Sigmoid colon (tissue), 7 donors: ENCODE results near the gene CLEC6A. TPM values are rescaled to one million over a fixed set of nuclear protein-coding genes. Genes with fewer than 3 reads are reported as not detected.

Experiments used
- DNase-seq: peaks from one replicate; pipeline ENCODE4 v3.0.0-alpha.2; 2019
- H3K27ac ChIP-seq, 4 donors: fragments of 200-600 bp; sonication (generic); one replicate each; pipeline ENCODE4 v1.5.1; 2016 to 2019; ENCODE audit warnings: mild to moderate bottlenecking in 1 of 4
- H3K27me3 ChIP-seq, 3 donors: fragments of 200-600 bp; sonication (generic); one replicate each; pipeline ENCODE4 v1.5.1; 2019; ENCODE audit warnings: mild to moderate bottlenecking in 1 of 3
- H3K36me3 ChIP-seq, 4 donors: fragments of 200-600 bp; sonication (generic); one replicate each; pipeline ENCODE4 v1.5.1; 2016 to 2019
- H3K4me1 ChIP-seq, 4 donors: fragments of 200-600 bp; sonication (generic); one replicate each; pipeline ENCODE4 v1.5.1; 2017 to 2019
- H3K4me3 ChIP-seq, 4 donors: fragments of 200-600 bp; sonication (generic); one replicate each; pipeline ENCODE4 v1.5.1; 2017 to 2019; ENCODE audit warnings: mild to moderate bottlenecking in 2 of 4, moderate library complexity in 1 of 4
- H3K9me3 ChIP-seq, 4 donors: fragments of 200-600 bp in 3 of 4; sonication (generic) in 3 of 4; one replicate each; pipeline versions ENCODE4 v1.5.1 to v1.6.1; 2013 to 2019
- EP300 ChIP-seq, 4 donors: sonication (generic); formaldehyde crosslinking; IDR thresholded peaks; one replicate each; pipeline ENCODE4 v1.6.1; 2017; ENCODE audit warnings: antibody characterized with exemption in 4 of 4
- POLR2A ChIP-seq, 2 donors: fragments of 450-650 bp; IDR thresholded peaks; one replicate each; pipeline ENCODE4 v1.6.1; 2016; ENCODE audit warnings: antibody characterized with exemption in 2 of 2, mild to moderate bottlenecking in 2 of 2, moderate library complexity in 2 of 2
- POLR2AphosphoS5 ChIP-seq, 4 donors: sonication (generic); formaldehyde crosslinking; IDR thresholded peaks; one replicate each; pipeline ENCODE4 v1.6.1; 2017; ENCODE audit warnings: antibody characterized with exemption in 4 of 4
- WGBS, 2 donors: extraction: QIAGEN DNeasy Blood & Tissue Kit; methylation state at CpG; one replicate each; pipeline ENCODE4 v1.1.7; 2013; 5-methylcytosine and 5-hydroxymethylcytosine counted together
- intact Hi-C: fragments of 100-400 bp; cut with DNase I; formaldehyde crosslinking; loops from one replicate; pipeline ENCODE4 v1.15.1; 2023
- polyA plus RNA-seq, 3 donors: library from polyadenylated mRNA; stranded (reverse); fragments of 200-250 nt; gene quantifications; one replicate each; pipeline ENCODE4 v1.2.3, GENCODE V29; 2013
- small RNA-seq, 3 donors: library from RNA; depleted of rRNA; stranded (forward); fragments of <200 nt; gene quantifications; one replicate each; pipeline ENCODE3, GENCODE V24; 2016
- total RNA-seq, 4 donors: library from RNA; depleted of rRNA; stranded (reverse); fragments of >200 nt; gene quantifications; one replicate each; pipeline ENCODE4 v1.1.0, GENCODE V29; 2016
- TF ChIP-seq, protein P1 (sequence below), 4 experiments: fragments of 450-650 bp in 3 of 4; fragments of 200-600 bp in 1 of 4; IDR thresholded peaks; one replicate each; pipeline ENCODE4 v1.5.1; 2016 to 2019; ENCODE audit warnings: antibody characterized with exemption in 4 of 4, mild to moderate bottlenecking in 3 of 4, moderate library complexity in 2 of 4
- donor health status: healthy with polysubstance abuse.
- donor health status: Bipolar disorder and iron deficiency.
- donor health status: healthy.

The CLEC6A gene
- total and polyA plus RNA-seq, 7 donors: 0.29 TPM; not detected in 6

GRCh38 chr12:8517971-8518370 lies 62.2 kb downstream of the CLEC6A start:
- TF ChIP-seq, protein P1, sequence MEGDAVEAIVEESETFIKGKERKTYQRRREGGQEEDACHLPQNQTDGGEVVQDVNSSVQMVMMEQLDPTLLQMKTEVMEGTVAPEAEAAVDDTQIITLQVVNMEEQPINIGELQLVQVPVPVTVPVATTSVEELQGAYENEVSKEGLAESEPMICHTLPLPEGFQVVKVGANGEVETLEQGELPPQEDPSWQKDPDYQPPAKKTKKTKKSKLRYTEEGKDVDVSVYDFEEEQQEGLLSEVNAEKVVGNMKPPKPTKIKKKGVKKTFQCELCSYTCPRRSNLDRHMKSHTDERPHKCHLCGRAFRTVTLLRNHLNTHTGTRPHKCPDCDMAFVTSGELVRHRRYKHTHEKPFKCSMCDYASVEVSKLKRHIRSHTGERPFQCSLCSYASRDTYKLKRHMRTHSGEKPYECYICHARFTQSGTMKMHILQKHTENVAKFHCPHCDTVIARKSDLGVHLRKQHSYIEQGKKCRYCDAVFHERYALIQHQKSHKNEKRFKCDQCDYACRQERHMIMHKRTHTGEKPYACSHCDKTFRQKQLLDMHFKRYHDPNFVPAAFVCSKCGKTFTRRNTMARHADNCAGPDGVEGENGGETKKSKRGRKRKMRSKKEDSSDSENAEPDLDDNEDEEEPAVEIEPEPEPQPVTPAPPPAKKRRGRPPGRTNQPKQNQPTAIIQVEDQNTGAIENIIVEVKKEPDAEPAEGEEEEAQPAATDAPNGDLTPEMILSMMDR (IDR thresholded peaks at IDR 0.05): no peak
- no peak for TF ChIP-seq POLR2AphosphoS5 (IDR thresholded peaks at IDR 0.05)
- no peak for TF ChIP-seq EP300 (IDR thresholded peaks at IDR 0.05)
- TF ChIP-seq POLR2A (IDR thresholded peaks at IDR 0.05): no peak
- Histone ChIP-seq H3K36me3 (no peaks in the 10 kb centered on the region), H3K9me3 (no peaks in the 10 kb centered on the region), H3K27me3 (no peaks in the 10 kb centered on the region), H3K4me3 (no peak overlapping the region), H3K27ac (no peak overlapping the region), H3K4me1 (no peaks in the 10 kb centered on the region)
- 63 to 75% methylated on average over 2 of the region's 2 CpGs for WGBS, 2 donors
- intact Hi-C loops: no loop called here
- DNase-seq: no peak

GRCh38 chr12:8519171-8519570 lies 63.4 kb downstream of the CLEC6A start:
- 67 to 68% methylated on average over 4 of the region's 4 CpGs for WGBS, 2 donors
- Histone ChIP-seq H3K27me3 (no peaks in the 10 kb centered on the region), H3K9me3 (no peaks in the 10 kb centered on the region), H3K36me3 (no peaks in the 10 kb centered on the region), H3K4me1 (no peaks in the 10 kb centered on the region), H3K27ac (no peak overlapping the region), H3K4me3 (no peak overlapping the region)
- no peak for DNase-seq
- intact Hi-C loops: no loop called here
- TF ChIP-seq POLR2A (IDR thresholded peaks at IDR 0.05): no peak
- TF ChIP-seq EP300 (IDR thresholded peaks at IDR 0.05): no peak
- TF ChIP-seq, protein P1 (IDR thresholded peaks at IDR 0.05): no peak
- TF ChIP-seq POLR2AphosphoS5 (IDR thresholded peaks at IDR 0.05): no peak

- intact Hi-C loops: no loop called here
- no peaks in the 10 kb centered on the region for H3K9me3 ChIP-seq
- no peak overlapping the region for H3K27ac ChIP-seq
- TF ChIP-seq, protein P1 (IDR thresholded peaks at IDR 0.05): no peak
- TF ChIP-seq POLR2AphosphoS5 (IDR thresholded peaks at IDR 0.05) (no peak), POLR2A (IDR thresholded peaks at IDR 0.05) (no peak), EP300 (IDR thresholded peaks at IDR 0.05) (no peak)
- no peak overlapping the region for H3K4me3 ChIP-seq
- 78 to 84% methylated on average over 30 of the region's 30 CpGs for WGBS, 2 donors
- H3K4me1 ChIP-seq: no peaks in the 10 kb centered on the region
- no peaks in the 10 kb centered on the region for H3K36me3 ChIP-seq
- H3K27me3 ChIP-seq: no peaks in the 10 kb centered on the region
- DNase-seq: peak; percentile 57
Observed at GRCh38 chr12:8527250-8528130, 71.7 kb downstream of the CLEC6A start.

Small RNAs within 50 kb of the gene (small RNA-seq; reads per million reads assigned to genes)
- gene RNU6-275P: 0 reads per million in 3 donors

Other genes starting within 250 kb of the CLEC6A start
- gene FAM90A1, start 228.3 kb upstream of the CLEC6A start, total RNA-seq: under 1 TPM in 2 of 4 donors, not detected in 2; 0.28 to 0.33 TPM
- gene FAM90A1, start 228.3 kb upstream of the CLEC6A start, polyA plus RNA-seq: under 1 TPM in 1 of 3 donors, not detected in 2; 0.41 TPM
- gene CLEC4D, start 57.5 kb downstream of the CLEC6A start, total RNA-seq: under 1 TPM in 3 of 4 donors, not detected in 1; 0.16 to 0.55 (median 0.41) TPM
- under 1 TPM in 1 of 3 donors, not detected in 2; 0.12 TPM for gene CLEC4D, start 57.5 kb downstream of the CLEC6A start, polyA plus RNA-seq
- gene CLEC4E, start 84.9 kb downstream of the CLEC6A start, total RNA-seq: 1 to 10 TPM; 1.9 to 5.4 (median 3.8) TPM
- 1 to 10 TPM in 2 of 3 donors, under 1 TPM in 1; 0.46 to 2.0 (median 1.8) TPM for gene CLEC4E, start 84.9 kb downstream of the CLEC6A start, polyA plus RNA-seq
- gene AICDA, start 156.9 kb downstream of the CLEC6A start, total RNA-seq: 1 to 10 TPM in 1 of 4 donors, not detected in 3; 1.1 TPM
- under 1 TPM in 2 of 3 donors, not detected in 1; 0.60 to 0.80 TPM for gene AICDA, start 156.9 kb downstream of the CLEC6A start, polyA plus RNA-seq
- 100 to 1,000 TPM in 3 of 4 donors, 10 to 100 TPM in 1; 33.3 to 313 (median 209) TPM for gene MFAP5, start 206.9 kb downstream of the CLEC6A start, total RNA-seq
- 10 to 100 TPM in 1 of 3 donors, 1 to 10 TPM in 2; 6.2 to 36.0 (median 7.2) TPM for gene MFAP5, start 206.9 kb downstream of the CLEC6A start, polyA plus RNA-seq
- 10 to 100 TPM; 52.3 to 60.4 (median 57.6) TPM for gene RIMKLB, start 242.0 kb downstream of the CLEC6A start, total RNA-seq
- gene RIMKLB, start 242.0 kb downstream of the CLEC6A start, polyA plus RNA-seq: 1 to 10 TPM in 2 of 3 donors, under 1 TPM in 1; 0.23 to 8.5 (median 8.4) TPM